ENCODE results near the gene ZNF614.
"Not testable (repeated sequence)": the region's sequence is repeated elsewhere in the genome, so short reads cannot be mapped to it uniquely, and the experiment has no call there.

Gene ZNF614

GRCh38 chr19:52028027-52028779 is at the start of gene ZNF614:
Gene ZNF614, minus strand, starts transcription at chr19:52028379. Its CDS starts 2,634 bp downstream, at chr19:52025745.
- peak; percentile 95 for DNase-seq

GRCh38 chr19:52070496-52070895 is 42.3 kb upstream of the ZNF614 start:
- DNase-seq, result no peak

GRCh38 chr19:52069653-52070052 is 41.5 kb upstream of the ZNF614 start:
- DNase-seq, result no peak

GRCh38 chr19:52066258-52066863 is 38.2 kb upstream of the ZNF614 start:
- no peak for DNase-seq

- DNase-seq, result no peak
These were observed 37.2 kb upstream of the ZNF614 start for GRCh38 chr19:52065399-52065798.

- not testable (repeated sequence) for DNase-seq
These were observed 28.3 kb upstream of the ZNF614 start for GRCh38 chr19:52056480-52056879.

GRCh38 chr19:52051736-52052135 is 23.6 kb upstream of the ZNF614 start:
- DNase-seq, result not testable (repeated sequence)

GRCh38 chr19:52048555-52049501 is 20.6 kb upstream of the ZNF614 start, which contains the start of gene ZNF432:
Gene ZNF432, minus strand, starts transcription at chr19:52048838. Its CDS starts 1,970 bp downstream, at chr19:52046868.
- peak; percentile 94 for DNase-seq

- no peak for DNase-seq
These were observed 11.0 kb upstream of the ZNF614 start for GRCh38 chr19:52039169-52039568.

GRCh38 chr19:52034051-52034728 is 6.0 kb upstream of the ZNF614 start:
- DNase-seq, result no peak

- no peak for DNase-seq
These were observed 573 bp upstream of the ZNF614 start for GRCh38 chr19:52028780-52029123.

- DNase-seq, result not testable (repeated sequence)
These were observed 1.8 kb downstream of the ZNF614 start for GRCh38 chr19:52026255-52026990.

- not testable (repeated sequence) for DNase-seq
These were observed 3.7 kb downstream of the ZNF614 start for GRCh38 chr19:52024478-52024877.

- DNase-seq, result no peak
These were observed 6.0 kb downstream of the ZNF614 start for GRCh38 chr19:52022193-52022592.

- DNase-seq, result no peak
These were observed 7.7 kb downstream of the ZNF614 start for GRCh38 chr19:52020506-52020905.

GRCh38 chr19:52010674-52011073 is 17.5 kb downstream of the ZNF614 start:
- no peak for DNase-seq

- DNase-seq, result peak; percentile 91
These were observed 20.2 kb downstream of the ZNF614 start, which contains the start of gene ZNF615 for GRCh38 chr19:52007806-52008557. Gene ZNF615, minus strand, starts transcription at chr19:52008211. Its CDS starts 4,500 bp downstream, at chr19:52003711.

GRCh38 chr19:52007451-52007805 is 20.8 kb downstream of the ZNF614 start:
- DNase-seq, result no peak

GRCh38 chr19:51994048-51994644 is 34.0 kb downstream of the ZNF614 start:
- no peak for DNase-seq

GRCh38 chr19:51993422-51993821 is 34.8 kb downstream of the ZNF614 start:
- DNase-seq, result no peak

Data from NCI-H1105 treated with DMSO at 0.1 percent for 48 hours (cell line).